IPS-11a (cell line): ENCODE results near the gene COPZ2.
"Not testable (repeated sequence)": the region's sequence is repeated elsewhere in the genome, so short reads cannot be mapped to it uniquely, and the experiment has no call there.

ENCODE experiments used
- H3K4me3 ChIP-seq: one replicate; pipeline ENCODE4 v1.5.1; 2013; ENCODE audit warnings: low read depth, low read length, control low read depth

The COPZ2 gene

GRCh38 chr17:48056246-48056745 lies 18.7 kb upstream of the COPZ2 start:
- H3K4me3 ChIP-seq: peak overlapping the region; percentile 85

DNA sequence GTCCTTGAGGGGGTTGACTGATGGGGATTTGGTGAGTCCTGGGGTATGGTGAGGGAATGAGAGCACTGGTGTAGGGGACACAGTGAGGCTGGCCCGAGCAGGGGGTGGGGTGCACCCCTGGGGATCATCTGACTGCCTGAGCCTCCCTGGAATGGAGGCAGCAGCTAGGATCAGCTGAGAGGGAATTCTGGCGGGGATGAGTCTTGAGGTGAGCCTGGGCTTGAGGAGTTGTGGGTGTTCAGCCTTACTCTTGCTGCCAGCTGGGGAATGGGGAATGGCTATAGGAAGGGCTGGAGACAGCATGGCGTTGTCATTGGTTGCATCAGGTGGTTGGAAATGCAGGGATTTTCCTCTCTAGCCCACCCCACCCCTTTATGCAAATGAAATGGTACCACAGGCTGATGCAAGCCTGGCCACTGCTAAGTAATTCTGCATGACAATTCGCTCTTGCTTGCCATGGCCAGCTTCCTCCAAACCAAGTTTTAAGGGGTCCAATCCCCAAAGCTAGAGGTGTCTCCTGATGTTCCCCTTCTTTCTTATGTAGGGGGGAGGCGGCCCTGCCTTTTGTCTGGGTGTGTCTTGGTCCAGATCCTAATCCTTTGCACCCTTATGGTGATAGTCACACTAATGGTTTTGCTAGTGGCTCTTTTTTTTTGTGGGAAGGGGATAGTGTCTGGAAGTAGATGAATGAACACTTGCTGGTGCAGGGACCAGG lies 18.1 kb upstream of the COPZ2 start:
- H3K4me3 ChIP-seq: peak overlapping the region; percentile 85

DNA sequence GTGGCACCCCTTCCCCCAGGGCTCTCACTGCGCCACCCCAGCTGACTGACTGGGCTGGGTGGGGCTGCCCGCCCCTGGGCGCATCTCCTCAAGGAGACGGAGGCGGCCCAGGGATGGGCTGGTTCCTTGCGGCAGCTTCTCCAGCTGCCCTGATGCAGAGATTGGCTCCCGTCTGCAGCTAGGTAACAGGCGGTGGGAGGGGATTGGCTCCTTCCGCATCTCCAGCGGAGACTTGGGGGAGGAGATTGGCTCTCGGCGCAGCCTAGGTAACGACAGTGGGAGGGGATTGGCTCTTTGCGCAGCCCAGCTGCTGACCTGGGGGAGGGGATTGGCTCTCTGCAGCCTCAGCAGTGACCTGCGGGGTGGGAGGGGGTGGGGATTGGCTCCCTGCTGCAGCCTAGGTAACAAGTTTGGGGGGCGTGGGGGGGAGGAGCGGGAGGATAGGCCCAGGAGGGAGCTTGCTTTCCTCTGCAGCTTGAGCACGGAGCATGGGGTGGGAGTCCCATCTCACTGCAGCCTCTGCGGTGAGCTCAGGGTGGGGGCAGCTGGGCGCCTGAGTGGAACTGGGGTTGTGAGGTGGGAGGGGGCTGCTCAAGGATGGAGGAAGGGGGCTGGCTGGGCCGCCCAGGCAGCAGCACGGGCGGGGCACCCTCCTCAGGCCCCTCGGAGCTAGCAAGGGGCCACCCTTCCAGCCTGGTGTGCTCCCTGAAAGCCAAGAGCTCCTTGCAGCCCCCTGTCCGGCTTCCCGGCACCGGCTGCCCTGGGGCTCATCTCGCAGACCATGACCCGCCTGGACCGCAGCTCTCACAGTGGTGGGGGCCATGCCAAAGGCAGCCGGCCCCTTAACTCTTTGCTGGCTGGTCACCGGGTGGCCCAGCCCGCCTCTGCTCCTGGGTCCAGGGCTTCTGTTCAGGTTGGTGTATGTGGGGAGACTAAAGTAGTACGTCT lies 16.9 kb upstream of the COPZ2 start:
- H3K4me3 ChIP-seq: peak overlapping the region; percentile 85

DNA sequence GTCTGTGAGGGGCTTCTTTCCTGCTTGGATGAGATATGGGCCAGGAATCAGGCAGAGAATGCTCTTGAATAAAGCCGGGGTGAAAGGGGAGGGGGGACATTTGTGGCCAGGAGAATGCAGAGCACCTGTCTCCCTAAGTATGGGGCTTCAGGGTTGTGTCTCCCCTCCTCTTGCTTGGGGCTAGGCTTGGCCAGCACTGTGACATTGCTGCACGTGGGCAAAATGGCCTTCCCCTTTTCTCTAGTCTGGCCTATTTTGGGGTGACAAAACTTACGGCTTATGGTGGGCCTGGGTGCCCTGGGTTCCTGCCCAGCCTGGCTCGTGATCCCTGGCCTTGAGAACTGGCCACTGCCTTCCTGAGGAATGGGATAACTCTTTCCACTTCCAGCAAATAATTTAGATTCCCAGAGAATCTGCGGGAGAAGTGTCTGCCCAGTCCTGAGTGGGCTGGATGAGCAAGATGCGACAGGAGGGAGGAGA lies 16.2 kb upstream of the COPZ2 start:
- no peak overlapping the region for H3K4me3 ChIP-seq

DNA sequence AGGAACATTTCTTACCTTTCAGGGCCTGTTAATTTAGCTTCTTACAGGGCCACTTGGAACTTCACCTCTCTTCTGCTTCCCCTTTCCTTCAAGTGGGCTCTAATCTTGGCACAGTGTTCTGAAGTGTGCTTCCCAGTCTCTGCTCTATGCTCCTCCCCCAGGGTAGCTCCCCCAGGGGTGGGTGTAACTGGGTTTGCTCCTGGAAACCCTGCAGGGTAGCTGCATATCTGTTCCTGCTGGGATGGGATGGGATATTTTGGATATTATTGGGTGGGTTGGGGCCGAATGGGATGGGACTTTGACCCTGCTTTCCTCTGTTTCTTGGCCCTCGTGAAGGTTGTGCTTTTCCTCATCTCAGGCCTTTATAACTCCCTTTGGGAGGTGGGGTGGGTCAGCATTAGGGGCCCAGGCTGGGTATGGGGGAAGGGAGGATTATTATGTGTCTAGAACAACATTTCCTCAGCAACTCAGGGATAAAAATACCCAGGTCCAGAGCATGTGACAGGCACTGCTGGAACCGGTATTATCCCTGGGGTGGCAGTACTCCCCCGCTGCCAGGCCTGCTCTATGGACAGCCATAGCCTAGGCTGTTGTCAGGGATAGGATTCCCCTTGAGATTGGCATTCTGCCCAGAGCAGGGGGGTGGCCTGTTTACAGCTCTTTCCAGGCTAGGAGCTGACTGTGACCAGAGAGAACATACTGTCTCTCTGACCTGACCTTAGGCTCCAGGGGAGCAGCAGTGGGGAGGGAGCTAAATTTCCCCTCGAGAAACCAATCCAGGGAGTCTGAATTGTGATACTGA lies 15.6 kb upstream of the COPZ2 start:
- H3K4me3 ChIP-seq: no peak overlapping the region

GRCh38 chr17:48051706-48052486 lies 14.3 kb upstream of the COPZ2 start:
- H3K4me3 ChIP-seq: no peak overlapping the region

DNA sequence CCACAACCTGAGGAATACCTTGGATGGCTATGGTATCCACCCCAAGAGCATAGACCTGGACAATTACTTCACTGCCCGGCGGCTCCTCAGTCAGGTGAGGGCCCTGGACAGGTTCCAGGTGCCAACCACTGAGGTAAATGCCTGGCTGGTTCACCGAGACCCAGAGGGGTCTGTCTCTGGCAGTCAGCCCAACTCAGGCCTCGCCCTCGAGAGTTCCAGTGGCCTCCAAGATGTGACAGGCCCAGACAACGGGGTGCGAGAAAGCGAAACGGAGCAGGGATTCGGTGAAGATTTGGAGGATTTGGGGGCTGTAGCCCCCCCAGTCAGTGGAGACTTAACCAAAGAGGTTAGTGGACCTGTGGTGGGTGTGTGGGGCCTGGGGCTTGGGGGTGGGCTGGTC lies 13.7 kb upstream of the COPZ2 start:
- no peak overlapping the region for H3K4me3 ChIP-seq

- H3K4me3 ChIP-seq: peak overlapping the region; percentile 95
Measured at GRCh38 chr17:48048384-48049126, 11.0 kb upstream of the COPZ2 start.

GRCh38 chr17:48047741-48048383 lies 10.3 kb upstream of the COPZ2 start, which contains the start of gene NFE2L1:
Gene NFE2L1, plus strand, starts transcription at chr17:48048359. Its CDS starts 2,760 bp downstream, at chr17:48051119.
- H3K4me3 ChIP-seq: peak within 1 kb of the TSS; percentile 95

GRCh38 chr17:48047113-48047740 lies 9.6 kb upstream of the COPZ2 start:
- H3K4me3 ChIP-seq: peak overlapping the region; percentile 82

DNA sequence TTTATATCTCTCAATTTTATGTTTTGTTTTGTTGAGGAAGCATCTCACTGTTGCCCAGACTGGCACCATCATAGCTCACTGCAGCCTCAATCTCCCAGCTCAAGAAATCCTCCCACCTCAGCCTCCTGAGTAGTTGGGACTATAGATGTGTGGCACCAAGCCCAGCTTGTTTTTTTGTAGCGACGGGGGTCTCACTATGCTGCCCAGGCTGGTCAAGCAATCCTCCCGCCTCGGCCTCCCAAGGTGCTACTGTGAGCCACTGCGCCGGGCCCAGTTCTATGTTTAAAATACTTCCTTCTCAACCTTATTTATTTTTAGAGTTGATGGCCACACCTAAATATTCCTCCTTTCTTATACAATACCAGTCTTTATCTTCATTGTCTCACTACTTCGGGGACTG lies 8.7 kb upstream of the COPZ2 start:
- no peak overlapping the region for H3K4me3 ChIP-seq

DNA sequence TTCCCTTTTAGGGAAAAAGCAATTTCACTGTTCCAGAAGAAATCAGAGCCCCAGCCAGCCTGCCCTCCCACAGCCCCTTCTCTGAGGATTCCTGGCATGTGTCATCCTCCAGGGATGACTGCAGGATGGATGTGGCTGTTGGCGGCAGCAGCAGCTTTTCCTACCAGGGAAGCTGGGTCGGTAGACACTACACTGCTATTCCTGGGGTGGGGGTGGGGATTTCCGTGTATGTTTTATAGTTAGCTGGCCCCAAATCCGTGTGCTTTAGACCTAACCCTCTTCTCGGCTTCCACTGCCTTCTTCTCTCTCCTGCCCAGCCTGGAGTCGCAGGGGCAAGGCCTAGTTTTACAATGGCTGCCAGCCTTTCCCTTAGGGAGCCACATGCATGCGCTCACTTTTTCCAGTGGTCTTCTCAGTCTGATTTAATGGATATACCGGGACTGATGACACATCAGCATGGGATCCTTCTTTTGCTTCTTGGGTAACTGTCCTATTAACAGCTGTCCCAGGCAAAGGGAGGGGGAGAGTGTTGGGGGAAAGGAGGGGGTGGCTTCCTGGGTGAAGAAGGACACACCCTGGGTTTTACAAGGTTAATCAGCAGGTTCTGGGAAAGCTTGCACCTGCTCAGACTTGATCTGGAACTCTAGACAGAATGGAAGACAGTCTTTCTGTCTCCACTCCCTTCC lies 7.9 kb upstream of the COPZ2 start:
- H3K4me3 ChIP-seq: no peak overlapping the region

- H3K4me3 ChIP-seq: no peak overlapping the region
Measured at GRCh38 chr17:48044851-48045250, 7.3 kb upstream of the COPZ2 start.

DNA sequence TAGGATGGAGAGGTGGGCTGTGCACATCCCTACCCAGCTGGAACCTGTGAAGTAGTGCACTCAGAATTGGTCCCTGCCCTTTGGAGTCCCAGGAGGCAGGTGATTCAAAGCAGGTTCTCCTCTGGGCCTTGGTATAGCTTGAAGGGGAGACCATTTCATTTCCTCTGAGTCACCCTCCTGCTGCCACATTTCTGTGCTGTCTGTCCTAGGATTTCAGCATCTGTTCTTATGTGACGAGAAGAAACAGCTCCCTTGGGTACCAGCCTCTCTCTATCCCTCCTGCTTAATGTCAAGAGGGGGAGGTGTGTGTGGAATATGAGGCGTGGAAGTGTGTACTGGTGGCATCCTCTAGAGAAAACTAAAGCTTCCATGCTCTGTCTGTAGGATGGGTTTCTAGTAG lies 5.6 kb upstream of the COPZ2 start:
- H3K4me3 ChIP-seq: no peak overlapping the region

DNA sequence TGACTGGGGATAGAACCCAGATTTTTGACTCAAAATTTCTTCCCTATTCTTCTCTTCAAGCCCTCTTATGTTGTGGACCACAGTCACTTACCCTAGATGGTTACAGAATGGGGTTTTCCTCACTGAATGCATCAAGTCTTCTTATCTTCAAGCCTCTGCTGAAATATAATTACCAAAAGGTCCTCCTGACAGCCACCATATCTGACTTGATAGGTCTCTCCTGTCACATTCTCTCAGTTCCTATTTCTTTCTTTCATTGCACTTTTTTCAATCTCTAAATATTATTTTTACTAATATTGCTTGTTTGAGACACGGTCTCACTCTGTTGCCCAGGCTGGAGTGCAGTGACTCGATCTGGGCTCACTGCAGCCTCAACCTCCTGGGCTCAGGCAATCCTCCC lies 1.1 kb upstream of the COPZ2 start:
- no peak overlapping the region for H3K4me3 ChIP-seq

- H3K4me3 ChIP-seq: no peak overlapping the region
Measured at GRCh38 chr17:48037838-48038323, 284 bp upstream of the COPZ2 start.

GRCh38 chr17:48036693-48037035 lies 933 bp downstream of the COPZ2 start:
- no peak overlapping the region for H3K4me3 ChIP-seq

- H3K4me3 ChIP-seq: not testable (repeated sequence)
Measured at GRCh38 chr17:48034734-48035133, 2.9 kb downstream of the COPZ2 start.
